KMS-11 (cell line): ENCODE data around the gene PMIS2.

ENCODE experiments used
- H2AFZ ChIP-seq: fragments of 200-600 bp; sonication (generic); 2 replicates; pipeline ENCODE4 v1.6.1; 2016; ENCODE audit warnings: antibody characterized with exemption, mixed run types, low read depth
- H3K27ac ChIP-seq: fragments of 200-600 bp; sonication (generic); 2 replicates; pipeline ENCODE4 v1.6.1; 2016; ENCODE audit warnings: mild to moderate bottlenecking, mixed run types
- H3K27me3 ChIP-seq: fragments of 200-600 bp; sonication (generic); 2 replicates; pipeline ENCODE4 v1.6.1; 2017; ENCODE audit warnings: mild to moderate bottlenecking, low read depth, mixed run types, moderate library complexity; ENCODE audit not compliant: insufficient read depth
- H3K36me3 ChIP-seq: fragments of 200-600 bp; sonication (generic); 2 replicates; pipeline ENCODE4 v1.6.1; 2017; ENCODE audit warnings: mild to moderate bottlenecking, mixed run types; ENCODE audit not compliant: insufficient read depth
- H3K4me1 ChIP-seq: fragments of 200-600 bp; sonication (generic); 2 replicates; pipeline ENCODE4 v1.6.1; 2016; ENCODE audit warnings: mild to moderate bottlenecking, low read depth, mixed run types; ENCODE audit not compliant: poor library complexity, severe bottlenecking
- H3K4me2 ChIP-seq: fragments of 200-600 bp; sonication (generic); 2 replicates; pipeline ENCODE4 v1.7.0; 2016; ENCODE audit warnings: mild to moderate bottlenecking, mixed run types
- H3K4me3 ChIP-seq: fragments of 200-600 bp; sonication (generic); IDR thresholded peaks from 2 replicates; pipeline ENCODE4 v1.6.1; 2017; ENCODE audit warnings: low read depth, low read length, mixed read lengths; ENCODE audit not compliant: insufficient read depth
- H3K79me2 ChIP-seq: fragments of 200-600 bp; sonication (generic); 2 replicates; pipeline ENCODE4 v1.6.1; 2016; ENCODE audit warnings: low read depth, mixed run types; ENCODE audit not compliant: insufficient read depth
- H3K9ac ChIP-seq: fragments of 200-600 bp; sonication (generic); 2 replicates; pipeline ENCODE4 v1.6.1; 2016; ENCODE audit warnings: mild to moderate bottlenecking, mixed run types
- H4K20me1 ChIP-seq: fragments of 200-600 bp; sonication (generic); 2 replicates; pipeline ENCODE4 v1.6.1; 2016; ENCODE audit warnings: mild to moderate bottlenecking, mixed run types; ENCODE audit not compliant: insufficient read depth
- TF ChIP-seq, protein P1 (sequence below): fragments of 200-600 bp; sonication (generic); conservative IDR thresholded peaks from 2 replicates; pipeline ENCODE4 v1.6.1; 2017; ENCODE audit warnings: low read depth, mild to moderate bottlenecking, antibody characterized with exemption, low read length, moderate library complexity, mixed read lengths

PMIS2 gene

GRCh38 chr19:35555301-35556005 lies 30.5 kb upstream of the PMIS2 start:
- TF ChIP-seq, protein P1, sequence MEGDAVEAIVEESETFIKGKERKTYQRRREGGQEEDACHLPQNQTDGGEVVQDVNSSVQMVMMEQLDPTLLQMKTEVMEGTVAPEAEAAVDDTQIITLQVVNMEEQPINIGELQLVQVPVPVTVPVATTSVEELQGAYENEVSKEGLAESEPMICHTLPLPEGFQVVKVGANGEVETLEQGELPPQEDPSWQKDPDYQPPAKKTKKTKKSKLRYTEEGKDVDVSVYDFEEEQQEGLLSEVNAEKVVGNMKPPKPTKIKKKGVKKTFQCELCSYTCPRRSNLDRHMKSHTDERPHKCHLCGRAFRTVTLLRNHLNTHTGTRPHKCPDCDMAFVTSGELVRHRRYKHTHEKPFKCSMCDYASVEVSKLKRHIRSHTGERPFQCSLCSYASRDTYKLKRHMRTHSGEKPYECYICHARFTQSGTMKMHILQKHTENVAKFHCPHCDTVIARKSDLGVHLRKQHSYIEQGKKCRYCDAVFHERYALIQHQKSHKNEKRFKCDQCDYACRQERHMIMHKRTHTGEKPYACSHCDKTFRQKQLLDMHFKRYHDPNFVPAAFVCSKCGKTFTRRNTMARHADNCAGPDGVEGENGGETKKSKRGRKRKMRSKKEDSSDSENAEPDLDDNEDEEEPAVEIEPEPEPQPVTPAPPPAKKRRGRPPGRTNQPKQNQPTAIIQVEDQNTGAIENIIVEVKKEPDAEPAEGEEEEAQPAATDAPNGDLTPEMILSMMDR: 0 out of 2 replicates have a peak, but pooled peaks have one; percentile 16
- H3K27ac ChIP-seq: no peak overlapping the region

GRCh38 chr19:35556025-35556590 lies 29.9 kb upstream of the PMIS2 start:
- Histone ChIP-seq H3K4me3 (no peak overlapping the region), H3K4me1 (no peaks in the 10 kb centered on the region), H2AFZ (no peak overlapping the region), H3K4me2 (no peak overlapping the region), H4K20me1 (no peaks in the 10 kb centered on the region), H3K9ac (no peak overlapping the region), H3K79me2 (no peaks in the 10 kb centered on the region), H3K27ac (no peak overlapping the region), H3K36me3 (no peaks in the 10 kb centered on the region), H3K27me3 (peaks cover 40% of the 10 kb centered on the region)
- TF ChIP-seq, protein P1: no peak

More at GRCh38 chr19:35555301-35556005, 30.5 kb upstream of the PMIS2 start:
- peaks cover 33% of the 10 kb centered on the region; the same call in 1 of the 2 replicates for H3K27me3 ChIP-seq
- no peak overlapping the region for H3K9ac ChIP-seq
- H3K4me2 ChIP-seq: no peak overlapping the region
- no peak overlapping the region for H2AFZ ChIP-seq
- H3K4me1 ChIP-seq: no peaks in the 10 kb centered on the region
- no peaks in the 10 kb centered on the region for H3K36me3 ChIP-seq
- no peaks in the 10 kb centered on the region for H3K79me2 ChIP-seq
- H3K4me3 ChIP-seq: no peak overlapping the region
- no peaks in the 10 kb centered on the region for H4K20me1 ChIP-seq

DNA sequence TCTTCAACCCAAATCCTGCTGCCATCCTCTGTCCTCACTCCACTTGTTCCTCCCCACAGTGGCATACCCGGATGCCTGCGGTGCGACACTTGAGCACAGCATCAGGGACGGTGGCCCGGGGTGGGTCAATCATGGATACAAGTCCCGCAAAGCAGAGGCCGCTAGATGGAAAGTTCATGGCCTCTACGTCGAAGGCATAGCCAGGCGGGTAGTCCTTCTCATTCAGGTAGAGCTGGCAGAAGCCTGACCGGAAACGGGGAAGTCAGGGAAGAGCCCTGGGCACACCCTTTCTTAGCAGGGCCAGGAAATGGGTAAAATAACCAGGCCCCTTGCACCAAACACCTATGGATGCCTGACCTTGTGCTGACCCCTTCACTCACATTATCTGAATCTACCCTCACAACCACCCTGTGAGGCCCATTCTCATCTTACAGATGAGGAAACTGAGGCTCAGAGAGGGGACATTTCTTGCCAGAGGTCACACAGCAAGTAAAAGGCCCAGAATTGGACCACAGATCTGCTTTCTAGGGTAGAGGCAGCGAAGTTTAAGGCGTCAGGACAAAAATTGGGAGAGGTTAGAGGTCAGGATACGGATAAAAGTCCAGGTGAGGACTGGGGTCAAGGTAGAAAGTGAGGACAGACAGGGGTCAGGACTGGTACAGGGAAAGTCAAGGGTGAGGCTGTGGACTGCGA lies 29.0 kb upstream of the PMIS2 start:
- Histone ChIP-seq H3K79me2 (no peaks in the 10 kb centered on the region), H3K4me1 (no peaks in the 10 kb centered on the region), H3K27ac (no peak overlapping the region), H3K9ac (no peak overlapping the region), H3K4me3 (no peak overlapping the region), H3K36me3 (no peaks in the 10 kb centered on the region), H4K20me1 (no peaks in the 10 kb centered on the region), H2AFZ (no peak overlapping the region), H3K4me2 (no peak overlapping the region), H3K27me3 (peaks cover 49% of the 10 kb centered on the region)
- TF ChIP-seq, protein P1: no peak

DNA sequence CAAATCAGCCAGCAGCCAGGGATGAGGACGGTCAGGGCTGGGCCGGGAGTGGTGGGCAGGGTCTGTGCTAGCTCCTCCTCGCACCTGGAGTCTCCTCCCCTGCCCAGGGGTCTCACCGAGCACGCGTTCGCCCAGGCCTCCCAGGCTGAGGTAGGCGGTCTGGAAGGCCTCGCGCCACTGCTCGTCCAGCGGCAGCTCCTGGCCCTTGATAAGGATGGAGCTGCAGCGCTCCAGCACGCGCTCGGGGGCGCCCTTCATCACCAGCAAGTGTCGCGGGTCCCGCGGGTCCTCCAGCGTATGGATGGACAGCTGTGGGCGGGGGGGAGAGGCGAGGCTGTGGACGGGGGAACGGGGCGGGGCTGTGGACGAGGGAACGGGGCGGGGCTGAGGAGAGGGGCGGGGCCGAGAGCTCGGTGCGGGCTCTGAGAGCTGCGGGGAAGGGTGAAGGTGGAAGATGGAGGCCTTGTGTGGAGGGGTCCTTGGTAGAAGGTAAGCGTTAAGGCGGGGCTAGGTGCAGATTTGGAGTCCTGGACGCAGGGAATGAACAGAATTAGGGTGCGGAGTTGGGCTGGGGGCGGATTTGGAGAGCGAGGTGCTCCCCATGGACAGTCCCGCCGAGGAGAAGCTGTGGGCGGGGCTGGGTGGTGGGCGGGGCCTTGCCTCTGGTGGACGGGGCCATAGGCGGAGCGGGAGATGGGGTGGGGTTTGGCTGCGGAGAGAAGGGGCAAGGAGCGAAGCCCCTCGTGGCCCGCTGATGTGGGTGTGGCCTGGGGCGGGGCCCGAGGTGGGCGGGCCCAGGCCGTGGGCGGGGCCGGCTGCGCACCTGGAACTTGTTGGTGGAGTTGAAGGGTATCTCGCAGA lies 28.2 kb upstream of the PMIS2 start:
- H3K9ac ChIP-seq: no peak overlapping the region
- H4K20me1 ChIP-seq: no peaks in the 10 kb centered on the region
- no peaks in the 10 kb centered on the region for H3K4me1 ChIP-seq
- no peak overlapping the region for H3K27ac ChIP-seq
- no peak overlapping the region for H3K4me2 ChIP-seq
- no peaks in the 10 kb centered on the region for H3K36me3 ChIP-seq
- no peaks in the 10 kb centered on the region for H3K79me2 ChIP-seq
- H3K27me3 ChIP-seq: peaks cover 55% of the 10 kb centered on the region
- H3K4me3 ChIP-seq: no peak overlapping the region
- H2AFZ ChIP-seq: no peak overlapping the region
- TF ChIP-seq, protein P1: no peak
